MCF 10A (cell line): ENCODE data around the gene PROS1. TPM values are rescaled to one million over a fixed set of nuclear protein-coding genes. Genes with fewer than 3 reads are reported as not detected.
"Not testable (repeated sequence)": the region's sequence is repeated elsewhere in the genome, so short reads cannot be mapped to it uniquely, and the experiment has no call there.

Source experiments
- BruUV-seq: library from RNA; stranded (reverse); fragments of 400-500 nt; replicated peaks from 2 replicates; lab custom pipeline; 2021; lab: Mats Ljungman, UMichigan
- CTCF ChIA-PET: fragments of 300-600 bp; sonication (Branson Sonifier 250); formaldehyde crosslinking; extraction: SDS; loops from one replicate; lab custom pipeline; 2021; ENCODE audit warnings: antibody characterized with exemption, inconsistent platforms; lab: Yijun Ruan, JAX
- POLR2A ChIA-PET: fragments of 300-600, 350-650 bp; sonication (Branson Sonifier 250); formaldehyde crosslinking; extraction: SDS; loops from one replicate; lab custom pipeline; 2020; ENCODE audit warnings: antibody characterized with exemption, inconsistent platforms; lab: Yijun Ruan, JAX
- DNase-seq: peaks from one replicate; pipeline ENCODE4 v3.0.0-alpha.2; 2018; ENCODE audit not compliant: unreplicated experiment
- H3K27ac Mint-ChIP-seq: one replicate; pipeline ENCODE4 v1.8.0; 2022; ENCODE audit warnings: mild to moderate bottlenecking, low read depth, mixed read lengths; ENCODE audit not compliant: unreplicated experiment
- H3K27me3 Mint-ChIP-seq: one replicate; pipeline ENCODE4 v1.8.0; 2022; ENCODE audit warnings: mixed read lengths; ENCODE audit not compliant: insufficient read depth, unreplicated experiment
- H3K36me3 Mint-ChIP-seq: one replicate; pipeline ENCODE4 v1.8.0; 2022; ENCODE audit warnings: mild to moderate bottlenecking, moderate library complexity, mixed read lengths; ENCODE audit not compliant: insufficient read depth, unreplicated experiment
- H3K4me1 Mint-ChIP-seq: one replicate; pipeline ENCODE4 v1.8.0; 2022; ENCODE audit warnings: mixed read lengths; ENCODE audit not compliant: insufficient read depth, unreplicated experiment
- H3K4me3 Mint-ChIP-seq: one replicate; pipeline ENCODE4 v1.8.0; 2022; ENCODE audit warnings: mild to moderate bottlenecking, moderate library complexity, mixed read lengths; ENCODE audit not compliant: unreplicated experiment
- H3K9me3 Mint-ChIP-seq: one replicate; pipeline ENCODE4 v1.8.0; 2022; ENCODE audit warnings: mixed read lengths; ENCODE audit not compliant: unreplicated experiment
- intact Hi-C: fragments of 100-400 bp; cut with micrococcal nuclease; formaldehyde crosslinking; loops from 2 replicates; pipeline ENCODE4 v1.14.1; 2022
- total RNA-seq: library from RNA; stranded (reverse); gene quantifications from 2 replicates; pipeline ENCODE4 v1.2.3, GENCODE V29; 2022
- TF ChIP-seq, protein P1 (sequence below): fragments of 200-600 bp; IDR thresholded peaks from one replicate; pipeline ENCODE4 v1.8.0; 2022; ENCODE audit warnings: antibody characterized with exemption, mild to moderate bottlenecking; ENCODE audit not compliant: unreplicated experiment

Gene PROS1
- total RNA-seq, 1 experiment from 2014 or later = 15.6 TPM

DNA sequence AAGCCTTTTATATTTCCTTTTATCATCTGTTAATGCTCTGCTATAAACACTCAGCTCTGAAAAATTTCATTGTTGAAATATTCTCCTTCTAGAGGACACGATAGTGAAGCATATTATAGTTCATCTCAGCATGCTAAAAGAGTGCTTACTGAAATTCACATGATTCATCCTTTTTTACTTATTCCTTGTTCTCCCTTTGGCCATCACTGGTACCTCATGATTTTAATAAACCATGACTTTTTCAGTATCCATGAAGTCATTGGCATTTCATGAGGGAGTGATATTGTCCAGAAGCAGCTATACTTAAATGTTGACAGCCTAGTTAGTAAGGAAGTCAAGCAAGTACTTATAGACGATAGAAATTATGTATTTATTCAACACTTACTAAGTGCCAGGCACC, 112.7 kb downstream of the PROS1 start:
- H3K27me3 Mint-ChIP-seq = no peaks in the 10 kb centered on the region
- DNase-seq = no peak
- ChIA-PET CTCF (interaction anchor here (0.7 to 1.6 kb wide), 2 partner anchors 12 to 19 kb away, joined by 4 read pairs; no protein-coding TSS in a partner anchor), POLR2A (no interaction called here)
- intact Hi-C loops = no loop called here
- no peaks in the 10 kb centered on the region for H3K36me3 Mint-ChIP-seq
- H3K4me3 Mint-ChIP-seq = no peak overlapping the region
- no TSS peak for BruUV-seq
- H3K9me3 Mint-ChIP-seq = no peaks in the 10 kb centered on the region
- H3K27ac Mint-ChIP-seq = no peak overlapping the region
- H3K4me1 Mint-ChIP-seq = no peaks in the 10 kb centered on the region
- TF ChIP-seq, protein P1, sequence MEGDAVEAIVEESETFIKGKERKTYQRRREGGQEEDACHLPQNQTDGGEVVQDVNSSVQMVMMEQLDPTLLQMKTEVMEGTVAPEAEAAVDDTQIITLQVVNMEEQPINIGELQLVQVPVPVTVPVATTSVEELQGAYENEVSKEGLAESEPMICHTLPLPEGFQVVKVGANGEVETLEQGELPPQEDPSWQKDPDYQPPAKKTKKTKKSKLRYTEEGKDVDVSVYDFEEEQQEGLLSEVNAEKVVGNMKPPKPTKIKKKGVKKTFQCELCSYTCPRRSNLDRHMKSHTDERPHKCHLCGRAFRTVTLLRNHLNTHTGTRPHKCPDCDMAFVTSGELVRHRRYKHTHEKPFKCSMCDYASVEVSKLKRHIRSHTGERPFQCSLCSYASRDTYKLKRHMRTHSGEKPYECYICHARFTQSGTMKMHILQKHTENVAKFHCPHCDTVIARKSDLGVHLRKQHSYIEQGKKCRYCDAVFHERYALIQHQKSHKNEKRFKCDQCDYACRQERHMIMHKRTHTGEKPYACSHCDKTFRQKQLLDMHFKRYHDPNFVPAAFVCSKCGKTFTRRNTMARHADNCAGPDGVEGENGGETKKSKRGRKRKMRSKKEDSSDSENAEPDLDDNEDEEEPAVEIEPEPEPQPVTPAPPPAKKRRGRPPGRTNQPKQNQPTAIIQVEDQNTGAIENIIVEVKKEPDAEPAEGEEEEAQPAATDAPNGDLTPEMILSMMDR = no peak

DNA sequence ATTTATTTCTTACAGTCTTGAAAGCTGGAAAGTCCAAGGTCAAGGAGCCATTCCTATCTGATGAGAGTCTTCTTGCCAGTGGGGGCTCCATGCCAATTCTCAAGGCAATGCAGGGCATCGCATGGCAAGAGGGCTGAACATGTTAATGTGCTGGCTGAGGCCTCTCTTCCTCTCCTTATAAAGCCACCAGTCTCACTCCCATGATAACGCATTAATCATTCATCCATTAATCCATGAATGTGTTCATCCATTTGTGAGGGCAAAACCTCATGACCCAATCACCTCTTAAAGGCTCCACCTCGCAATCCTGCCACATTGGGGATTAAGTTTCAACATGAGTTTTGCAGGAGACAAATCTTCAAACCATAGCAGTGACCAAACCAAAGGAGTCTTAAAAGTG, 118.3 kb downstream of the PROS1 start:
- no peaks in the 10 kb centered on the region for H3K4me1 Mint-ChIP-seq
- CTCF ChIA-PET = interaction anchor here (0.6 kb wide), 1 partner anchor 14 kb away, joined by 3 read pairs; no protein-coding TSS in a partner anchor
- H3K9me3 Mint-ChIP-seq = peaks cover 8% of the 10 kb centered on the region
- no peak overlapping the region for H3K4me3 Mint-ChIP-seq
- H3K36me3 Mint-ChIP-seq = no peaks in the 10 kb centered on the region
- no peak overlapping the region for H3K27ac Mint-ChIP-seq
- POLR2A ChIA-PET = no interaction called here
- TF ChIP-seq, protein P1 = no peak
- intact Hi-C loops = no loop called here
- DNase-seq = no peak
- no peaks in the 10 kb centered on the region for H3K27me3 Mint-ChIP-seq
- no TSS peak for BruUV-seq

DNA sequence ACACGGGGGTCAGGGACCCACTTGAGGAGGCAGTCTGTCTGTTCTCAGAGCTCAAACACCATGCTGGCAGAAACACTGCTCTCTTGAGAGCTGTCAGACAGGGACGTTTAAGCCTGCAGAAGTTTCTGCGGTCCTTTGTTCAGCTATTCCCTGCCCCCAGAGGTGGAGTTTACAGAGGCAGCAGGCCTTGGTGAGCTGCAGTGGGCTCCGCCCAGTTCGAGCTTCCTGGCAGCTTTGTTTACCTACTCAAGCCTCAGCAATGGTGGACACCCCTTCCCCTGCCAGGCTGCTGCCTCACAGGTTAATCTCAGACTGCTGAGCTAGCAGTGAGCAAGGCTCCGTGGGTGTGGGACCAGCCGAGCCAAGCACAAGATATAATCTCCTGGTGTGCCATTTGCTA, 121.5 kb downstream of the PROS1 start:
- H3K27ac Mint-ChIP-seq, CTCF ChIA-PET, H3K4me3 Mint-ChIP-seq, H3K36me3 Mint-ChIP-seq, H3K4me1 Mint-ChIP-seq, H3K27me3 Mint-ChIP-seq, intact Hi-C loops, BruUV-seq, DNase-seq, POLR2A ChIA-PET: not testable (repeated sequence)
- H3K9me3 Mint-ChIP-seq = peaks cover 13% of the 10 kb centered on the region

DNA sequence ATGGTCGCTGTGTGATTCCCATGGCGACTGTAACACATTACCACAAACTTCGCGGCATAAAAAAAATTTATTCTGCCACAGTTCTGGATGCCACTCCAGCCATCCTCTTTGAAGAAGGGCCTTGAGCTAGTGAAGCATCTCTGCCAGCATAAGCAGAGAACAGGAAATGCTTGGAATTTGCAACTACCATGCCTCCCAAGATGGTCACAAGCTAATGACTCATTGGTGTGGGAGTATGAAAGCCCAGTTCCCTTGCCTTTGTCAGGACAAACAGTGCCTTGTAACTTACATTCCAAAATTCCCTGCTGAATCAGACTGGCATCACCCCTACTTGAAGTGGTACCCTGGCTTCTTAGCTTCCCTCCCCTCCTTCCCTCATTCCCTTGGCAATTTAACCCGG, 129.7 kb downstream of the PROS1 start:
- ChIA-PET POLR2A (interaction anchor here (0.9 to 1.0 kb wide), 3 partner anchors 125 to 136 kb away, joined by 3 read pairs; partner anchors contain the start of genes ARL13B and PROS1), CTCF (interaction anchor here (0.6 to 1.4 kb wide), 2 partner anchors 116 to 226 kb away, joined by 3 to 4 read pairs; no protein-coding TSS in a partner anchor)
- Mint-ChIP-seq H3K4me1 (peaks cover 12% of the 10 kb centered on the region), H3K4me3 (no peak overlapping the region), H3K27ac (peak overlapping the region; percentile 90), H3K36me3 (no peaks in the 10 kb centered on the region), H3K9me3 (no peaks in the 10 kb centered on the region), H3K27me3 (no peaks in the 10 kb centered on the region)
- peak; percentile 86 for DNase-seq
- intact Hi-C loops = loop anchor here (10.0 kb wide), 2 partner anchors 131 to 221 kb away; partner anchors contain the start of genes DHFR2, NSUN3 and PROS1
- no TSS peak for BruUV-seq
- TF ChIP-seq, protein P1 = no peak

DNA sequence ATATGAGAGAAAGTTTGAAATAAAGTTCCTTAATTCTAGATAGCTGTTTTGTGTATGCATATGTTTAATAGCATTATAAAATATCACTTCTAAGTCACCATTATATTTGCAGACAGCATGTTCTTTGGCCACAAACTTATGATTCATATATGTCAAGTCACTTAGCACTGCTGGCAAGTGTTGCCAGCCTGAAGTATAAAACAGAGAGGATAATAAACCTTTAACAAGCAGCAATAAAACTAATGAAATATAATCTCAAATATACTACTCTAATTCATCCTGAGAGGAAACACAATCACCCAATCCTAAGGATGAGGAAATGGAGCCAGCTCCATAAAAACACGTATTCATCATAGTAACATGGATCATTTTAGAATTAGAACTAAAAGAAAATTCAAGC, 134.5 kb downstream of the PROS1 start:
- H3K27ac Mint-ChIP-seq, DNase-seq, H3K27me3 Mint-ChIP-seq, H3K9me3 Mint-ChIP-seq, BruUV-seq, CTCF ChIA-PET, intact Hi-C loops, H3K36me3 Mint-ChIP-seq, H3K4me3 Mint-ChIP-seq: not testable (repeated sequence)
- POLR2A ChIA-PET = interaction anchor here (0.6 kb wide), 1 partner anchor 163 kb away, joined by 4 read pairs; no protein-coding TSS in a partner anchor
- peaks cover 12% of the 10 kb centered on the region for H3K4me1 Mint-ChIP-seq

Other genes with a start within 250 kb of the PROS1 start
- 22.0 and 26.0 TPM in 2 replicates for gene ARL13B, start 6.3 kb upstream of the PROS1 start, total RNA-seq
- 0.27 TPM in 1 of 2 replicates, not detected in the other for gene STX19, start 54.7 kb upstream of the PROS1 start, total RNA-seq
- gene DHFR2, start 89.0 kb upstream of the PROS1 start, total RNA-seq = 3.4 and 5.0 TPM in 2 replicates
- 10.6 and 13.0 TPM in 2 replicates for gene NSUN3, start 89.2 kb upstream of the PROS1 start, total RNA-seq